Measurements from ENCODE around the gene PMPCA.

PMPCA gene

DNA sequence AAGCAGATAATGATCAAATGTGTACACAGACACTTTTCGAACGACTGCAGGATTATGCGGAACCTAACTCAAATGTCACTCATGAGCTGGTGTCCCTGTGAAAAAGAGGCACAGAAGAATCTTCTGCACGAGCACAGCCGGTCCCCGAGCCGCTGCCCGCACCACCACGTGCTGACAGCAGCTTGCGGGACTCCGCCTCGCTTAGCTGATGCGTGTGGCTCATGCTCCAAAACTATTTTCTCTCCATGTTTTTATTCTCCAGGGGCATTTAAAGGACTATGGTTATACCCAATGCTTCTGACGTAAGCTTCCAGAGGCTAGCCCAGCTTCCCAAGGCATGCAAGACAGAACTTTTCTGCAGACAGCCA is 62.9 kb downstream of the PMPCA start:
- POLR2A ChIA-PET: no interaction called here
- CTCF ChIA-PET: no interaction called here
- no peak for TF ChIP-seq ARNT (IDR thresholded peaks at IDR 0.05)
- TF ChIP-seq PKNOX1 (IDR thresholded peaks at IDR 0.05): no peak
- no peak for TF ChIP-seq CTBP1 (IDR thresholded peaks at IDR 0.05; ENCODE audit: borderline replicate concordance)
- TF ChIP-seq TARDBP (IDR thresholded peaks at IDR 0.05): no peak
- no peak for TF ChIP-seq LEF1 (IDR thresholded peaks at IDR 0.05; ENCODE audit: borderline replicate concordance)
- TF ChIP-seq L3MBTL2 (conservative IDR thresholded peaks at IDR 0.05): no peak
- no peak for TF ChIP-seq FOXM1 (IDR thresholded peaks at IDR 0.05; ENCODE audit: borderline replicate concordance)
- no peak for TF ChIP-seq SUZ12 (IDR thresholded peaks at IDR 0.05)
- no peak for TF ChIP-seq HDGF (IDR thresholded peaks at IDR 0.05; ENCODE audit: borderline replicate concordance)
- TF ChIP-seq SP1 (IDR thresholded peaks at IDR 0.05): no peak
- TF ChIP-seq FOXA1 (IDR thresholded peaks at IDR 0.05): no peak
- TF ChIP-seq BHLHE40 (IDR thresholded peaks at IDR 0.05; ENCODE audit: borderline replicate concordance): no peak
- no peak for TF ChIP-seq FOXK2 (IDR thresholded peaks at IDR 0.05)
- TF ChIP-seq ELF4 (IDR thresholded peaks at IDR 0.05): no peak
- TF ChIP-seq ZNF384 (IDR thresholded peaks at IDR 0.05): no peak
- no peak for TF ChIP-seq NFRKB (IDR thresholded peaks at IDR 0.05)
- DNase-seq (ENCODE audit: extremely low spot score): no peak

Data from HEK293T (cell line).